ENCODE measurements around the gene PLXNA4.

DNA sequence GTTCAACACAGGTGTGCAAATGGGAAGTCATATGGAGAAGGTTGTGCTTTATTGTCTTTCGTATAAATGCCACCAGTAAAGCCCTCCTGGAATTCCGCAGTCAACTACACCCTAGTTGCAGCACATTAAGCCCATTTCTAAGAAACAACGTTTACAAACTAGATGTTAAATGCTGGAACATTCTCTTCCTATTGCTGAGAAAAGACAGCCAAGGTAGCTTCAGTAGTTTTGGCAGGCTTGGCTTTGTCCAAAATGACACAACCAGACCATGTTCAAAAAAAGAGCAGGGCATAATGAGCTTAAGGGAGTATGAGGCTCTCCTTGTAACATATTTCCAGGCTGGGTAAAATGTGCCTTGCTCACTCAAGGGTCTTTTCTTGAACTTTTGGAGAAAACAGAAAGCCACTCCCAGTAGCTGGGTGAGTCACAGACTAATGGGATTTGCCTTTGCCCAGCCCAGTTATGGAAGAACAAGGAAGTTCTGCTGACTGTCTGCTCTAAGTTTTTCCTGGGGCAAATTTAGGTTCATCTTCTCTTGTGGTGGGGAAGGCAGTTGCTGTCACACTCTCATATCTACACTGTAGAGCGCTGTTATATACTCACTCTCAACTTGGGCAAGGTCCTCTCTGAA is 238.7 kb downstream of the PLXNA4 start:
- TF ChIP-seq TARDBP (IDR thresholded peaks at IDR 0.05) (no peak), FOXM1 (IDR thresholded peaks at IDR 0.05; ENCODE audit: borderline replicate concordance) (no peak), SUZ12 (IDR thresholded peaks at IDR 0.05) (no peak), ZNF384 (IDR thresholded peaks at IDR 0.05) (no peak), BHLHE40 (IDR thresholded peaks at IDR 0.05; ENCODE audit: borderline replicate concordance) (no peak), NFRKB (IDR thresholded peaks at IDR 0.05) (no peak), SP1 (IDR thresholded peaks at IDR 0.05) (no peak), L3MBTL2 (conservative IDR thresholded peaks at IDR 0.05) (no peak), FOXK2 (IDR thresholded peaks at IDR 0.05) (no peak), LEF1 (IDR thresholded peaks at IDR 0.05; ENCODE audit: borderline replicate concordance) (no peak)
